ENCODE measurements around the gene SPRR1A. TPM values are rescaled to one million over a fixed set of nuclear protein-coding genes. Genes with fewer than 3 reads are reported as not detected.

Gene SPRR1A
- total RNA-seq, 1 experiment from 2014 or later: not detected

DNA sequence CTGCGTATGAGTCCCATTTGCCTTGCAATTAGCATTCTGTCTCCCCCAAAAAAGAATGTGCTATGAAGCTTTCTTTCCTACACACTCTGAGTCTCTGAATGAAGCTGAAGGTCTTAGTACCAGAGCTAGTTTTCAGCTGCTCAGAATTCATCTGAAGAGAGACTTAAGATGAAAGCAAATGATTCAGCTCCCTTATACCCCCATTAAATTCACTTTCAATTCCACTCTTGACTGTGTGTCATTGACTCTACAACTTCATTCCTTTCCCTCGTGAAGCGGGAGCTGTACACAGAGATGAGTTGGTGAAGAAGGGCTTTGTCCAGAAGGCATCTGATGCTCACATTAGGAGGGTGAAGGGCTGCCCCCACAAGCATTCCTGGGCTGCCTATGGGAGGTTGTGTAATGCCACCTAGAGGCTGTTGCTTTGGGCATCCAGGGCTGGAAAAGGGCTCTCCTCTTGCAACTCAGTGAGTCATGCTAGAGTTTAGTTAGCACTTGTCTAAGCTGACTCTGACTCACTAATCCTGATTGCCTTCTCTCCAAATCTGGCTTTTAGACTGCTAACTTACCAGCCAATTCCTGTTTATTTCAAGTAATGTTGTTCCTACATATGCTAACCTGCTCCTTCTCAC is 48.9 kb downstream of the SPRR1A start:
- ChIA-PET CTCF (no interaction called here), POLR2A (no interaction called here)
- ATAC-seq (peak; percentile 53; the same call in 1 of the 2 replicates), DNase-seq (ENCODE audit: low read depth, low spot score) (peak; percentile 18)
- Histone ChIP-seq H3K4me3 (ENCODE audit: low read depth in 2 of 2, low read length in 2 of 2) (no peak overlapping the region), H3K9me3 (ENCODE audit: control insufficient read depth, insufficient read depth, low read depth, low read length) (no peaks in the 10 kb centered on the region), H3K27me3 (ENCODE audit: control insufficient read depth, insufficient read depth, low read length) (0 out of 2 replicates have a peak, but pooled peaks cover 2% of the 10 kb centered on the region), H3K4me1 (ENCODE audit: control insufficient read depth, insufficient read depth, low read length) (no peaks in the 10 kb centered on the region), H3K27ac (ENCODE audit: low read length) (no peak overlapping the region), H3K36me3 (ENCODE audit: control insufficient read depth, insufficient read depth, low read length) (no peaks in the 10 kb centered on the region)
- intact Hi-C loops (cut with micrococcal nuclease; ENCODE audit: unreplicated experiment): loop anchor here (10.0 kb wide), 1 partner anchor 158 kb away; the partner anchor contains the start of gene SMCP
- no TSS peak for BruUV-seq (replicated peaks)
- in situ Hi-C loops (cut with HindIII; ENCODE audit: low pct_unique_long_range_greater_than_20kb, low sequenced_read_pairs): no loop called here
- TF ChIP-seq, protein P1, sequence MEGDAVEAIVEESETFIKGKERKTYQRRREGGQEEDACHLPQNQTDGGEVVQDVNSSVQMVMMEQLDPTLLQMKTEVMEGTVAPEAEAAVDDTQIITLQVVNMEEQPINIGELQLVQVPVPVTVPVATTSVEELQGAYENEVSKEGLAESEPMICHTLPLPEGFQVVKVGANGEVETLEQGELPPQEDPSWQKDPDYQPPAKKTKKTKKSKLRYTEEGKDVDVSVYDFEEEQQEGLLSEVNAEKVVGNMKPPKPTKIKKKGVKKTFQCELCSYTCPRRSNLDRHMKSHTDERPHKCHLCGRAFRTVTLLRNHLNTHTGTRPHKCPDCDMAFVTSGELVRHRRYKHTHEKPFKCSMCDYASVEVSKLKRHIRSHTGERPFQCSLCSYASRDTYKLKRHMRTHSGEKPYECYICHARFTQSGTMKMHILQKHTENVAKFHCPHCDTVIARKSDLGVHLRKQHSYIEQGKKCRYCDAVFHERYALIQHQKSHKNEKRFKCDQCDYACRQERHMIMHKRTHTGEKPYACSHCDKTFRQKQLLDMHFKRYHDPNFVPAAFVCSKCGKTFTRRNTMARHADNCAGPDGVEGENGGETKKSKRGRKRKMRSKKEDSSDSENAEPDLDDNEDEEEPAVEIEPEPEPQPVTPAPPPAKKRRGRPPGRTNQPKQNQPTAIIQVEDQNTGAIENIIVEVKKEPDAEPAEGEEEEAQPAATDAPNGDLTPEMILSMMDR (IDR thresholded peaks at IDR 0.05): peak; percentile 39
- TF ChIP-seq SIN3A (IDR thresholded peaks at IDR 0.05; ENCODE audit: borderline replicate concordance, insufficient read depth, low read depth, low read length): no peak
- TF ChIP-seq, protein P2, sequence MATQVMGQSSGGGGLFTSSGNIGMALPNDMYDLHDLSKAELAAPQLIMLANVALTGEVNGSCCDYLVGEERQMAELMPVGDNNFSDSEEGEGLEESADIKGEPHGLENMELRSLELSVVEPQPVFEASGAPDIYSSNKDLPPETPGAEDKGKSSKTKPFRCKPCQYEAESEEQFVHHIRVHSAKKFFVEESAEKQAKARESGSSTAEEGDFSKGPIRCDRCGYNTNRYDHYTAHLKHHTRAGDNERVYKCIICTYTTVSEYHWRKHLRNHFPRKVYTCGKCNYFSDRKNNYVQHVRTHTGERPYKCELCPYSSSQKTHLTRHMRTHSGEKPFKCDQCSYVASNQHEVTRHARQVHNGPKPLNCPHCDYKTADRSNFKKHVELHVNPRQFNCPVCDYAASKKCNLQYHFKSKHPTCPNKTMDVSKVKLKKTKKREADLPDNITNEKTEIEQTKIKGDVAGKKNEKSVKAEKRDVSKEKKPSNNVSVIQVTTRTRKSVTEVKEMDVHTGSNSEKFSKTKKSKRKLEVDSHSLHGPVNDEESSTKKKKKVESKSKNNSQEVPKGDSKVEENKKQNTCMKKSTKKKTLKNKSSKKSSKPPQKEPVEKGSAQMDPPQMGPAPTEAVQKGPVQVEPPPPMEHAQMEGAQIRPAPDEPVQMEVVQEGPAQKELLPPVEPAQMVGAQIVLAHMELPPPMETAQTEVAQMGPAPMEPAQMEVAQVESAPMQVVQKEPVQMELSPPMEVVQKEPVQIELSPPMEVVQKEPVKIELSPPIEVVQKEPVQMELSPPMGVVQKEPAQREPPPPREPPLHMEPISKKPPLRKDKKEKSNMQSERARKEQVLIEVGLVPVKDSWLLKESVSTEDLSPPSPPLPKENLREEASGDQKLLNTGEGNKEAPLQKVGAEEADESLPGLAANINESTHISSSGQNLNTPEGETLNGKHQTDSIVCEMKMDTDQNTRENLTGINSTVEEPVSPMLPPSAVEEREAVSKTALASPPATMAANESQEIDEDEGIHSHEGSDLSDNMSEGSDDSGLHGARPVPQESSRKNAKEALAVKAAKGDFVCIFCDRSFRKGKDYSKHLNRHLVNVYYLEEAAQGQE (IDR thresholded peaks at IDR 0.05; ENCODE audit: insufficient read depth in 1 of 2, low read depth in 2 of 2, low read length in 1 of 2): no peak

DNA sequence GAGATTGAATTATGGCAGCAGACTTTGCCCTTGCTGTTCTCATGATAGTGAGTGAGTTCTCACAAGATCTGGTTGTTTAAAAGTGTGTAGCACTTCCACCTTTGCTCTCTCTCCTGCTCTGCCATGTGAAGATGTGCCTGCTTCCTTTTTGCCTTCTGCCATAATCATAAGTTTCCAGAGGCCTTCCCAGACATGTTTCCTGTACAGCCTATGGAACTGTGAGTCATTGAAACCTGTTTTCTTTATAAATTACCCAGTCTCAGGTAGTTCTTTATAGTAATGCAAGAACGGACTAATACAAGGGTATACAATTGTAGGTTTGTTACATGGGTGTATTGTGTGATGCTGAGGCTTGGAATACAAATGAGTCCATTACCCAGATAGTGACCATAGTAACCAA is 51.3 kb downstream of the SPRR1A start:
- H3K36me3 ChIP-seq (ENCODE audit: control insufficient read depth, insufficient read depth, low read length): no peaks in the 10 kb centered on the region
- no peak for DNase-seq (ENCODE audit: low read depth, low spot score)
- H3K4me1 ChIP-seq (ENCODE audit: control insufficient read depth, insufficient read depth, low read length): no peaks in the 10 kb centered on the region
- ChIA-PET CTCF (no interaction called here), POLR2A (no interaction called here)
- H3K4me3 ChIP-seq (ENCODE audit: low read depth in 2 of 2, low read length in 2 of 2): no peak overlapping the region
- TF ChIP-seq SIN3A (IDR thresholded peaks at IDR 0.05; ENCODE audit: borderline replicate concordance, insufficient read depth, low read depth, low read length) (no peak), POLR2AphosphoS5 (IDR thresholded peaks at IDR 0.05; ENCODE audit: low read depth, low read length) (no peak), TCF7L2 (IDR thresholded peaks at IDR 0.05; ENCODE audit: low read depth, low read length) (no peak)
- TF ChIP-seq, protein P1 (IDR thresholded peaks at IDR 0.05): no peak
- TF ChIP-seq, protein P2 (IDR thresholded peaks at IDR 0.05; ENCODE audit: insufficient read depth in 1 of 2, low read depth in 2 of 2, low read length in 1 of 2): no peak
- 0 out of 2 replicates have a peak, but pooled peaks cover 2% of the 10 kb centered on the region for H3K27me3 ChIP-seq (ENCODE audit: control insufficient read depth, insufficient read depth, low read length)
- no peaks in the 10 kb centered on the region for H3K9me3 ChIP-seq (ENCODE audit: control insufficient read depth, insufficient read depth, low read depth, low read length)
- BruUV-seq (replicated peaks): no TSS peak
- in situ Hi-C loops (cut with HindIII; ENCODE audit: low pct_unique_long_range_greater_than_20kb, low sequenced_read_pairs) (no loop called here), intact Hi-C loops (cut with micrococcal nuclease; ENCODE audit: unreplicated experiment) (loop anchor here (10.0 kb wide), 1 partner anchor 160 kb away; the partner anchor contains the start of gene SMCP)
- no peak for ATAC-seq
- H3K27ac ChIP-seq (ENCODE audit: low read length): no peak overlapping the region
